ENCODE measurements around the gene BTG1. TPM values are rescaled to one million over a fixed set of nuclear protein-coding genes. Genes with fewer than 3 reads are reported as not detected.

BTG1 gene
- total and polyA plus RNA-seq, 2 of the 4 experiments (the other 2 are of a cell fraction), result 3.8 to 33.5 TPM

DNA sequence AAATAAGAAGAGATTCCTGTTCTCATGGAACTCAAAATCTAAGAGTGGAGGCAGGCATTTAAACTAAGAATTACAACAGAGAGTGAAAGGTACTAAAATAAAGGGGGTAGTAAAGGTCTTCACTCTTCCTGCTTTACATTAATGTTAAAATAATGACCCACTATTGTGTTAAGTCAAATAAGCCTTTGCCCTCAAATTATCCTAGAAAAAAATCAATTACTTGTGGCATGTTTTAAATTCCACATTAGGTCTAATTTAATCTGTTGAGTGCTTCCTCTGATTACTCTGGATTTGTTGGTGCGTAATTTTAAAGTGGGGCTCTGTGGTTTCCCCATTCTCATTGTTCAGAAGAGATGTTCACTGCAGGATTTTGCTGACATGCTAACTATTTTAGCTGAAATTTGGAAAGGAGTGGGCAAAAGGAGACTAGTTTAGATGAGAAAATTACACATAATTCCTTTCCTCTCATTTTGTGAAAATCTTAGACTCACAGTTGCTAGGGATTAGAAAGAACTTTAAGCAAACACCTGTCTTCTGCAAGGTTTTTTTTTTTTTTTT, 35.5 kb downstream of the BTG1 start:
- Histone ChIP-seq H3K9me3 (ENCODE audit: control insufficient read depth, insufficient read depth, low read length) (no peaks in the 10 kb centered on the region), H3K4me1 (ENCODE audit: control insufficient read depth, insufficient read depth, low read length) (peaks cover 12% of the 10 kb centered on the region), H3K23ac (ENCODE audit: low read depth, low read length) (no peak overlapping the region), H3K9me1 (ENCODE audit: insufficient read depth, low read length) (peaks cover 8% of the 10 kb centered on the region; the same call in 1 of the 2 replicates), H3K4me2 (ENCODE audit: low read depth, low read length) (no peak overlapping the region), H4K91ac (ENCODE audit: insufficient read depth, low read depth, low read length) (no peak overlapping the region), H2BK120ac (ENCODE audit: low read depth, low read length) (no peak overlapping the region), H3K18ac (ENCODE audit: low read depth, low read length) (no peak overlapping the region; the same call in 1 of the 2 replicates), H4K20me1 (ENCODE audit: insufficient read depth, low read length) (no peaks in the 10 kb centered on the region), H4K8ac (ENCODE audit: low read depth in 2 of 2, low read length in 2 of 2) (no peak overlapping the region), H2BK5ac (ENCODE audit: low read depth, low read length, poor library complexity, severe bottlenecking) (no peak overlapping the region), H3K4me3 (ENCODE audit: insufficient read depth, low read depth, low read length) (no peak overlapping the region), H2AFZ (replicated peaks; ENCODE audit: low read length, poor library complexity) (no peak overlapping the region), H3K14ac (replicated peaks; ENCODE audit: low read depth, low read length) (no peak overlapping the region), H3K79me1 (ENCODE audit: low read depth in 1 of 2, low read length in 2 of 2) (peaks cover 20 to 42% of the 10 kb centered on the region in 2 experiments; a peak in 3 of 4 replicates), H2AK9ac (replicated peaks; ENCODE audit: low read depth, low read length, poor library complexity) (no peak overlapping the region), H4K5ac (ENCODE audit: low read depth, low read length) (no peak overlapping the region), H3K27me3 (ENCODE audit: control insufficient read depth, insufficient read depth, low read length) (no peaks in the 10 kb centered on the region), H2AK5ac (ENCODE audit: low read depth, low read length) (no peak overlapping the region), H2BK15ac (ENCODE audit: low read depth, low read length) (no peak overlapping the region), H2BK20ac (ENCODE audit: low read depth, low read length) (no peak overlapping the region), H3K36me3 (ENCODE audit: control insufficient read depth, insufficient read depth, low read length) (0 out of 2 replicates have a peak, but pooled peaks cover 2% of the 10 kb centered on the region), H3K4ac (ENCODE audit: low read depth, low read length) (no peak overlapping the region), H3K9ac (ENCODE audit: low read depth, low read length) (no peak overlapping the region), H3K27ac (ENCODE audit: insufficient read depth, low read length) (no peak overlapping the region), H3K56ac (ENCODE audit: extremely low read depth, insufficient read depth, low read length) (no peak overlapping the region)
- no peak for TF ChIP-seq SMC3 (IDR thresholded peaks at IDR 0.05; ENCODE audit: low read depth, low read length)
- TF ChIP-seq MAFK (IDR thresholded peaks at IDR 0.05; ENCODE audit: low read depth, low read length), result 0 out of 2 replicates have a peak, but pooled peaks have one; percentile 9
- TF ChIP-seq CHD1 (IDR thresholded peaks at IDR 0.05; ENCODE audit: low read depth, low read length), result no peak
- POLR2A ChIA-PET (ENCODE audit: unreplicated experiment), result no interaction called here
- intact Hi-C loops (cut with micrococcal nuclease), result no loop called here
- ATAC-seq (ENCODE audit: low read depth), result no peak
- BruUV-seq (replicated peaks), result no TSS peak
- dilution Hi-C loops (cut with HindIII; ENCODE audit: low sequenced_read_pairs, unreplicated experiment), result no loop called here
- CTCF ChIA-PET, result no interaction called here
- no peak for DNase-seq
- no CpG with 5 or more reads among the region's 1 CpG for WGBS, 2 experiments (ENCODE audit: extremely low coverage in 2 of 2, insufficient read length in 1 of 2)
- in situ Hi-C loops (cut with MboI; ENCODE audit: low sequenced_read_pairs), result no loop called here
